KOPT-K1 (cell line): ENCODE data around the gene DUSP9.
"Not testable (repeated sequence)": the region's sequence is repeated elsewhere in the genome, so short reads cannot be mapped to it uniquely, and the experiment has no call there.

ENCODE experiments used
- H3K27ac ChIP-seq: fragments of 200-600 bp; sonication (generic); 2 replicates; pipeline ENCODE4 v1.5.1; 2016; ENCODE audit warnings: antibody characterized with exemption, mild to moderate bottlenecking, low read depth, low read length; ENCODE audit not compliant: poor library complexity, severe bottlenecking
- H3K36me3 ChIP-seq: fragments of 200-600 bp; sonication (generic); 2 replicates; pipeline ENCODE4 v1.5.1; 2017; ENCODE audit warnings: antibody characterized with exemption, mild to moderate bottlenecking, low read length, moderate library complexity; ENCODE audit not compliant: insufficient read depth
- H3K9me3 ChIP-seq: fragments of 200-600 bp; sonication (generic); 2 replicates; pipeline ENCODE4 v1.5.1; 2017; ENCODE audit warnings: antibody characterized with exemption, low read length, mild to moderate bottlenecking; ENCODE audit not compliant: insufficient read depth, poor library complexity, severe bottlenecking

Gene DUSP9, protein sequence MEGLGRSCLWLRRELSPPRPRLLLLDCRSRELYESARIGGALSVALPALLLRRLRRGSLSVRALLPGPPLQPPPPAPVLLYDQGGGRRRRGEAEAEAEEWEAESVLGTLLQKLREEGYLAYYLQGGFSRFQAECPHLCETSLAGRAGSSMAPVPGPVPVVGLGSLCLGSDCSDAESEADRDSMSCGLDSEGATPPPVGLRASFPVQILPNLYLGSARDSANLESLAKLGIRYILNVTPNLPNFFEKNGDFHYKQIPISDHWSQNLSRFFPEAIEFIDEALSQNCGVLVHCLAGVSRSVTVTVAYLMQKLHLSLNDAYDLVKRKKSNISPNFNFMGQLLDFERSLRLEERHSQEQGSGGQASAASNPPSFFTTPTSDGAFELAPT

DNA sequence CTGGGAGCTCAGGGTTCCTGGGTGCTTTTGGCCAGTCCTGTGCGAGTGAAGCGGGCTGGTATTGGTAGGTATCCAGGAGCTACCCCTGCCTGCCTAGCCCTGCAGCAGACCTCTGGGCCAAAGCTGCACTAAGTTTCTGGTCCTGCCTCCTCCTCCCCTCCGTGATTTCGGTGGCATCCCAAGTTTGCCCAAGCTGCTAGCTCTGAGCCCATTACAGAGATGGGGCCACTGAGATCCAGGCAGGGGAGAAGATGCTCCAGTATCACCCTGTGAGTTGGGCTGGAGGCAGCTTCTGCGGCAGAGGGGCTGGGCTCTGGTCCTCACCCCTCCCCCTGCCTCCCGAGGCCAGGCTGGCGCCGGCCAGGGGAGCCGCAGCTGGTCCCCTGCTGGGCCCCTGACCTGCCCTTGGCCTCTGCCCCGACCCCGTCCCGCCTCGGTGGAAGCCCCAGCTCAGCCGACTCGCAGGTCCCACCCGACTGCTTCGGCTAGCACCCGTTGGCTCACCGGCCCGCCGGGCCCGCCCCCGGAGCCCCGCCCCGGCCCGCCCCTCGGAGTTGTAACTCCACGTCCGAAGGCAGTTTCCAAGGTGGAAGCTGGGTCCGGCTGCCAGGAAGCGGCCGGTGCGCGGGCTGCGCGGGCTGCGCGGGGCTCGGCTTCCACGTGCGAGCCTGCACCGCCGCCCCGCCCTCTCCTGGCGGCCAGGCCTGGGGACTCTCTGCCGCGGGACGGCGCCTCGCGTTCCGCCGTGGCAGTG is at the start of gene DUSP9:
TSS of gene DUSP9 (plus strand) at position 584 of the 754 bp plus-strand sequence. CDS start 751 bp downstream, outside the sequence.
- H3K9me3 ChIP-seq = no peaks in the 10 kb centered on the region
- no peaks in the 10 kb centered on the region for H3K36me3 ChIP-seq
- no peak within 1 kb of the TSS for H3K27ac ChIP-seq

DNA sequence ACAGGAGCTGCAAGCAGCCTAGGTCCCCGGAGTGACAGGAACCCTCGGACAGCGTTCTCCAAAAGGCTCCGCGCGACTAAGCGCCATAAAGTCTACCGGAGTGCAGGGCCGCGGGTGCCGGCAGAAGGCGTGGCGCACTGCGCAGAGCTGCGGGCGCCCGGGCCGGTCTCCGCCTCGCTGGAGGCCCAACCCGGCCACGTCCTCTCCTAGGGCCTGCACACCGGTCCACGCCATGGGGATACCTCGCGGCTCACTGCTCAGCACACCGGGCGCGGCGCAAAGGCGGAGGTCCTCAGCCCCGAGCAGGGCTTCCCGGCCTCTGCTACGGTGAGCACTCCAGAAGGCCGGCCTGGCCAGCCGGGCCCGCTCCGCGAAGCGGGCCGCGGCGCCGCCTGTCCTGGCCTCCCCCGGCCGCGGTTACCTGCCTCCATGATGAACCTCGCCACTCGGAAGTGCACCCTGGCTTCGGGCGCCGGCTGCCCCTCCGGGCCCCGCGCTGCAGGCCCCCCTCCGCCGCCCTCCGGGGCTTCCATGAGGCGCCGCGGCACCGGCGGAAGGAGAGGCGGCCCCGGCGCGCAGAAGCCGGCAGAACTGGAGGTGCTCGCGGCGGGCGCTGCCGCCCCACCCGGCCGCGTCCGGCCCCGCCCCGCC is 48.3 kb upstream of the DUSP9 start, which contains the start of gene CCNQ:
TSS of gene CCNQ (minus strand) at position 599 of the 651 bp plus-strand sequence. CDS start at position 533, 66 bp downstream.
- peak within 1 kb of the TSS; percentile 72 for H3K27ac ChIP-seq

DNA sequence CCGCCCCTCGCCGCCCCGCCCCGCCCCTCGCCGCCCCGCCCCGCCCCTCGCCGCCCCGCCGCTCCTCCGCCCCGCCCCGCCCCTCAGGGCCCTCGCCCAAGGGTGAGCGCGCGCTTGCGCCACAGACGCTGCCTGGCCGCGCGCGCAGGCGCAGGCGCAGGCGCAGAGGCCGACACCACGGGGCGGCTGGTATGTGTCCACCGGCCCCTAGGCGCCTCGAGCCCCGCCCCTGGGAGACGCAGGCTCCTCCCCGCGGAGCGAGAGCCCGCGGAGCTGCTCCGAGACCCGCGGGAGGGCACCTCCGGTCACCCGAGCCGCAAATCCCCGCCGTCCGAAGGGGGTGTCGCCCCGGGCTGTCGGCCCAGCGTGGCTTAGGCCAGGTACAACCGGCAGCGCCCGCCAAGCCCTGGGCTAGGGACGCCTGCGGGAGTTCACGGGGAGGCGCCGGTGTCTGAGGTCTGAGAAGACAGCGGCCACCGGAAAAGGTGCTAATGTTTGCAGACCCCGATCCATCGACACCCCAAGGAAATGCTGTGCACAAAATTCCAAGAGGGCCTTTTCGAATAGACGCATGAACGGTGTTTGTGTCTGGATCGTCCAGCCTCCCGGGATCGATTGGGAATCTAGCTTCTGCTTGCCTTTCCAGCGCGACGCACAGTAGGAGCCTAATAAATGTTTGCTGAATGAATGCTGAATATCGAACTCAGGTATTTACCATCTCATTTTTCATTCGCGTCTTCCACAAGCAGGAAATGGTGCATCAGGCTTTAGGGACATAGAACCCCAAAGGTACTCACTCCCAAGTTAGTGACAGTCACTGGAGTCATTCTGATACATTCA is 47.6 kb upstream of the DUSP9 start:
- Histone ChIP-seq H3K27ac (peak overlapping the region; percentile 72), H3K36me3 (peaks cover 25% of the 10 kb centered on the region; the same call in 1 of the 2 replicates), H3K9me3 (no peaks in the 10 kb centered on the region)

More for the DNA sequence above, 48.3 kb upstream of the DUSP9 start, which contains the start of gene CCNQ:
- Histone ChIP-seq H3K36me3 (peaks cover 32% of the 10 kb centered on the region; the same call in 1 of the 2 replicates), H3K9me3 (no peaks in the 10 kb centered on the region)

DNA sequence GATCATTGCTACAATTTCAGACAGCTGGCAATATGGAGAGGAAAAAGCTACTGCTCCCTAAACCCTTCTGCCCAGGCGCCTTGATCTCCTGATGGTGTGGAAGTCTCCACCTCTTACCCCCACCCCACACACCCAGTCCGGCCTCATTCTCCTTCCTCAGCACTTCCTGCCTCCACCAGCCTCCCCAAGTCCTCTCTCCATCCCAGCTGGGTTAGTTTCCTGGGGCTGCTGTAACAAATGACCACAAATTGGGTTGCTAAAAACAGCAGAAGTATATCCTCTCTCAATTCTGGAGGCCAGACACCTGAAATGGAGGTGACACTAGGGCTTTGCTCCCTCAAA is 47.0 kb upstream of the DUSP9 start:
- no peaks in the 10 kb centered on the region for H3K9me3 ChIP-seq
- H3K27ac ChIP-seq = peak overlapping the region; percentile 72

DNA sequence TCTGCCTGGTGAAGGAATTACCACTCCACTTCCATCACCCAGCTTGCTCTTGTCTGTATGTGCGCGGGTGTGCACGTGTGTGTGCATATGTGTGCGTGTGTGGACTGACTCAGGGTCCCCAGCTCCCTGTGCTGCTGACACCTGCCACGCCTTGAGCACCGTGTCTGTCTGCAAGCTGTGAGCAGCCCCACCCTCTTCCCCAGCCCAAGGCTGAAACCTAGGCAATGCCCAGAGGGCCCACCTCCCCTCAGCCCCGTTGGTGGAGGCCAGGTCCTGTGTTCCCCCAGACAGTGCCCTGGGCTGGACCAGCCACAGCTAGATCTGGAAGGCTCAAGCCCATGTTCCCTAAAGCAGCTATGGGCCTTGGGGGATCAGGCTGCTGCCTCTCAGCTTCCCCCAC is 46.1 kb upstream of the DUSP9 start:
- peaks cover 10% of the 10 kb centered on the region; the same call in 1 of the 2 replicates for H3K36me3 ChIP-seq
- H3K9me3 ChIP-seq = no peaks in the 10 kb centered on the region
- H3K27ac ChIP-seq = no peak overlapping the region

More for the DNA sequence above, 47.0 kb upstream of the DUSP9 start:
- peaks cover 19% of the 10 kb centered on the region; the same call in 1 of the 2 replicates for H3K36me3 ChIP-seq

DNA sequence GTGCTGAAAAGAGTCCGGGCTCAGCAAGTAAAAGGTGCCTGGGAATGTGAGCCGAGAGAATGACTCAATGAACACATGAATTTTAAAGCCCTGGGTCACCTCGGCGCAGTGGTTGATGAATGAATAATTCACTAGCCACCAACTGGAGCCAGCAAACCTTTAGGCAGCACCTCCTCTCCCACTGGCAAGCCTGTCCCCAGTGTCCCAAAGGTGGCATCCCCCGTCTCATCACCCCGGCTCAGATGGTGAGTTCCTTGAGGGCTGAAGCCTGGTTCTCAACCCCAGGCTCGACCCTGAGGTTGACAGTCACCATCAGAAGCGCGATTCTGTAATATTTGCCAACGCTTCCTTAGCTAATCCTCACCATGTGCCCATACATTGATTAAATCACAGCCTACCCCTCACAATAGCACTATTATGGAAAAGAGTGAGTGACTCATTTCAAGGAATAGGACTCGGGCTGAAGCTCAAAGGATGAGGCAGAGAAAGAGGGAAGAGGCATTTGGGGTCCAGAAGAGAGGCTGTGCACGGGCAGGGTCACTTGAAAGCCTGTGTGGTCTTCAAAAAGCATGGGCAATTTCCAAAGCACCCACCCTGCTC is 45.4 kb upstream of the DUSP9 start:
- Histone ChIP-seq H3K36me3 (peaks cover 3% of the 10 kb centered on the region; the same call in 1 of the 2 replicates), H3K9me3 (no peaks in the 10 kb centered on the region), H3K27ac (no peak overlapping the region)

DNA sequence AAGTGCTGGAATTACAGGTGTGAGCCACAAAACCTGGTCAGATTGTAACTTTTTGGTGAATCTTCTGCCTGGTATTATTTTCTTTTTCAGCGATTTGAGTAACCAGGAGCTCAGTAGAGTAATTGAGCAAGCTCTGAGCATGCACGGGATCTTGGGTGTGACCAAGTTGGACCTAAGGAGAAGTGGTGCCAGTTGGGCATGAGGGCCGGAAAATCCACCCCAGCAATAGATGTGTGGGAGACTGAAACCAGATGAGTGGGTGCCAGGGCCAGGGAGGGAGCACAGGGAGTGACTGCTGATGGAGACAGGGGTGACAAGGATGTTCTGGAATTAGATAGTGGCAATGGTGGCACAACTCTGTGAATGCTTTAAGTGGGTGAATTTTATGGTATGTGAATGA is 44.4 kb upstream of the DUSP9 start:
- H3K27ac ChIP-seq = no peak overlapping the region
- no peaks in the 10 kb centered on the region for H3K36me3 ChIP-seq

DNA sequence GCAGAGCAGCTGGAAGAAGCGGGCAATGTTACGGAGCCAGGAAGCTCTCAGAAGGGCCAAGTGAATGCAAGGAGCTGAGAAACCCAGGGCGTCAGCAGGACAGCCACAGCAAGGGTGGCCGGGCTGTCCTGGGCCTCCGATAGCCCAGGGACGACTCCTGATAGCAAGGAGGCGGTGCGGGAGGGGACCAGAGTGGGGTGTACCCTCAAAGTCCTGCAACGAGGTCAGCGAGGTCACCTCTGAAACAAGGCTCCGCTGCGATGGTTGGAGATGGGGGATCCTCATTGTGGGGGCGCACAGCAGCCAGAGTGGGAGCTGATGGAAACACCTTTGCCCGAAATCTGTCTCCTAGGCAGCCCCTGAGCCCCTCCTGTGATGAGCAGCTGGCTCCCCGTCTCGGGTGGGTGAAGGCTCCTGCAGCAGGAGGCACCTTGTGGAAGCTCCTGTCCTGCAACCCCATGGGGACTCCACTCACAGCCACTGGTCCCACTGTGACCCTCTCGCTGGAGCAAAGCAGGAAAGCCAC is 43.8 kb upstream of the DUSP9 start:
- Histone ChIP-seq H3K36me3 (no peaks in the 10 kb centered on the region), H3K9me3 (no peaks in the 10 kb centered on the region), H3K27ac (no peak overlapping the region)

More for the DNA sequence above, 44.4 kb upstream of the DUSP9 start:
- no peaks in the 10 kb centered on the region for H3K9me3 ChIP-seq

DNA sequence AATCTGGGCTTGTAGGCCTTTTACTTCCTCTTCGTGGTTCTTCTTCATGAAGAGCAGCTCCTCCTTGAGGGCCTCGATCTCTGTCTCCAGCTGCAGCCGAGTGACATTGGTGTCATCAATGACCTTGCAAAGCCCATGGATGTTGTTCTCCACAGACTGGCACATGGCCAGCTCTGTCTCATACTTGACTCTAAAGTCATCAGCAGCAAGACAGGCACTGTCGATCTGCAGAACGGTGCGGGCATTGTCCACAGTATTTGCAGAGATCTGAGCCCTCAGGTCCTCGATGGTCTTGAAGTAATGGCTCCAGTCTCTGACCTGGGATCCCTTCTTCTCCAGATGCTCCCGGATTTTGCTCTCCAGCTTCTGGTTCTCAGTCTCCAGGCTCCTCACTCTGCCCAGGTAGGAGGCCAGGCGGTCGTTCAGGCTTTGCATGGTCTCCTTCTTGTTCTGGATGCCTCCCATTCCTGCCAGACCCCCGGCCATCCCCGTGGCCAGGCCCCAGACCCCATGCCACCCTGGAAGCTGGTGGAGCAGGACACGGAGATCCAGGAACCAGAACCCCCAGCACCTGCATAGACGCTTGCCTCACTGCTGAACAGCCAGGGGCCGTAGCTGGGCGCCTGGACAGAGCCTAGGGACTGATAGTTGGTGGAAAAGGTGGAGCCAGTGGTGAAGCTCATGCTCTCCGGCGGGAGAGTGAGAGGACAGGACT is 42.2 kb upstream of the DUSP9 start:
- H3K36me3 ChIP-seq, H3K27ac ChIP-seq, H3K9me3 ChIP-seq: not testable (repeated sequence)

DNA sequence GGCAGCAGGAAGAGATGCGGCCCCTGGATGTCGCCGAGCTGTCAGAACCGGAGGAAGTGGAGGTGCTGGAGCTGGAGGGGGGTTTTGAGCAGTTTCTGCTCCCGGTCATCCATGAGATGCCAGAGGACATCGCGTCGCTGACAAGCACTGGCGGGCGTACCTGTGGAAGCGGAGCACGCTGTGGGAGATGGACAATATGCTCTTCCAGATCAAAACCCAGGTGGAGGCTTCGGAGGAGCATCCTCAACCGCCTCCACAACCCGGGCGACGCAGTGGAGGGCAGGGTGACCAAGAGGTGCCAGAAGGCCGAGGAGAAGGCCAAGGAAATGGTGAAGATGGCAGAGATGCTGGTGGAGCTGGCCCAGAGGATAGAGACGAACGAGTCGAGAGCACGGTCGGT is 40.5 kb upstream of the DUSP9 start:
- Histone ChIP-seq H3K27ac (no peak overlapping the region), H3K9me3 (no peaks in the 10 kb centered on the region), H3K36me3 (no peaks in the 10 kb centered on the region)

DNA sequence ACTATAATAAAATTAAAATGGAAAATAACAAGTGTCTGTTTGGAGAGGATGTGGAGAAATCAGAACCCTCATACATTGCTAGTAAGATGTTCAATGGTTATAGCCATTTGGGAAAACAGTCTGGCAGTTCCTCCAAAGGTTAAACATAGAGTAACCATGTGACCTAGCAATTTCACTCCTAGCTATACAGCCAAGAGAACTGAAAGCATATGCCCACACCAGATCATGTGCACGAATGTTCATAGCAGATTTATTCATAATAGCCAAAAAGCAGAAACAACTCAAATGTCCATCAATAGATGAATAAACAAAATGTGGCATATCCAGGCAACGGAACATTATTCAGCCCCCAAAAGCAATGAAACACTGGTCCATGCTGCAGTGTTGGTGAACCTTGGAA is 38.6 kb upstream of the DUSP9 start:
- Histone ChIP-seq H3K36me3 (no peaks in the 10 kb centered on the region), H3K9me3 (no peaks in the 10 kb centered on the region), H3K27ac (no peak overlapping the region)

DNA sequence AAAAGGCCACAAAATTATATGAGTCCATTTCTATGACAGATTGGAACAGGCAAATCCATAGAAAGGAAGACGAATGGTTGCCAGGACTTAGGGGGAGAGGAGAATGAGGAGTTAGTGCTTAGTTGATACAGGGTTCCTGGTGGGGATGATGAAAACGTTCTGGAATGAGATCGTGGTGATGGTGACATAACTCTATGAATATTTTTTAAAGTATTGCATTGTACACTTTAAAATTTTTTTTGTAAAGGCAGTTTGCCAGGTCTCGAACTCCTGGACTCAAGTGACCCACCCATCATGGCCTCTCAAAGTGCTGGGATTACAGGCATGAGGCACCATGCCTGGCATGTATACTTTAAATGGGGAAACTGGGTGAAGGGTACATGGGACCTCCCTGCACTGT is 38.2 kb upstream of the DUSP9 start:
- Histone ChIP-seq H3K36me3 (no peaks in the 10 kb centered on the region), H3K27ac (no peak overlapping the region), H3K9me3 (no peaks in the 10 kb centered on the region)
